ENCODE results near the gene FANCG.

FANCG gene

GRCh38 chr9:35033101-35033500 lies 46.6 kb downstream of the FANCG start:
- no peak for TF ChIP-seq CTCF (IDR thresholded peaks at IDR 0.05; ENCODE audit: low read depth, low read length)
- DNase-seq (ENCODE audit: low read depth in 2 of 2): no peak

GRCh38 chr9:35029852-35030251 lies 49.9 kb downstream of the FANCG start:
- DNase-seq (ENCODE audit: low read depth in 2 of 2): peak in 1 of 2 donors; percentile 27
- no peak overlapping the region for H3K4me3 ChIP-seq (replicated peaks in 1 of 2; ENCODE audit: low read depth in 2 of 2, low read length in 2 of 2)
- no peak for TF ChIP-seq CTCF (IDR thresholded peaks at IDR 0.05; ENCODE audit: low read depth, low read length)

More at GRCh38 chr9:35033101-35033500, 46.6 kb downstream of the FANCG start:
- no peak overlapping the region for H3K4me3 ChIP-seq (replicated peaks in 1 of 2; ENCODE audit: low read depth in 2 of 2, low read length in 2 of 2)

- no peak for TF ChIP-seq CTCF (IDR thresholded peaks at IDR 0.05; ENCODE audit: low read depth, low read length)
- DNase-seq (ENCODE audit: low read depth in 2 of 2): no peak
- H3K4me3 ChIP-seq (replicated peaks in 1 of 2; ENCODE audit: low read depth in 2 of 2, low read length in 2 of 2): no peak overlapping the region
Measured at GRCh38 chr9:35029241-35029640, 50.5 kb downstream of the FANCG start.

GRCh38 chr9:35028341-35028740 lies 51.4 kb downstream of the FANCG start:
- DNase-seq (ENCODE audit: low read depth in 2 of 2): peak in 1 of 2 donors; percentile 45
- no peak overlapping the region for H3K4me3 ChIP-seq (replicated peaks in 1 of 2; ENCODE audit: low read depth in 2 of 2, low read length in 2 of 2)
- no peak for TF ChIP-seq CTCF (IDR thresholded peaks at IDR 0.05; ENCODE audit: low read depth, low read length)

GRCh38 chr9:35027860-35028259 lies 51.9 kb downstream of the FANCG start:
- DNase-seq (ENCODE audit: low read depth in 2 of 2): no peak
- no peak overlapping the region for H3K4me3 ChIP-seq (replicated peaks in 1 of 2; ENCODE audit: low read depth in 2 of 2, low read length in 2 of 2)
- no peak for TF ChIP-seq CTCF (IDR thresholded peaks at IDR 0.05; ENCODE audit: low read depth, low read length)

- DNase-seq (ENCODE audit: low read depth in 2 of 2): no peak
- TF ChIP-seq CTCF (IDR thresholded peaks at IDR 0.05; ENCODE audit: low read depth, low read length): no peak
- no peak overlapping the region for H3K4me3 ChIP-seq (replicated peaks in 1 of 2; ENCODE audit: low read depth in 2 of 2, low read length in 2 of 2)
Measured at GRCh38 chr9:35027374-35027773, 52.4 kb downstream of the FANCG start.

GRCh38 chr9:35026671-35027070 lies 53.1 kb downstream of the FANCG start:
- DNase-seq (ENCODE audit: low read depth in 2 of 2): peak in 1 of 2 donors; percentile 50
- no peak overlapping the region for H3K4me3 ChIP-seq (replicated peaks in 1 of 2; ENCODE audit: low read depth in 2 of 2, low read length in 2 of 2)
- no peak for TF ChIP-seq CTCF (IDR thresholded peaks at IDR 0.05; ENCODE audit: low read depth, low read length)
